Measurements from ENCODE around the gene RAB24.

RAB24 gene

GRCh38 chr5:177310757-177311391 is 7.4 kb upstream of the RAB24 start:
- intact Hi-C loops (cut with DNase I; ENCODE audit: low total_unique reads), result no loop called here
- H3K4me3 ChIP-seq, result peak overlapping the region; percentile 53 to 74
- no peak for TF ChIP-seq CTCF (IDR thresholded peaks at IDR 0.05)
- peaks cover 0 to 23% (median 20%) of the 10 kb centered on the region in 4 donors for H3K4me1 ChIP-seq
- H3K36me3 ChIP-seq, result peaks cover 0 to 23% (median 16%) of the 10 kb centered on the region in 3 donors
- no peaks in the 10 kb centered on the region for H3K9me3 ChIP-seq
- no peaks in the 10 kb centered on the region for H3K27me3 ChIP-seq
- peak in 1 of 2 donors; percentile 51 for DNase-seq
- H3K27ac ChIP-seq, result no peak overlapping the region

- Histone ChIP-seq H3K9me3 (no peaks in the 10 kb centered on the region), H3K27me3 (no peaks in the 10 kb centered on the region), H3K27ac (no peak overlapping the region), H3K36me3 (peaks cover 0 to 29% (median 21%) of the 10 kb centered on the region in 3 donors), H3K4me3 (no peak overlapping the region), H3K4me1 (peaks cover 0 to 27% (median 21%) of the 10 kb centered on the region in 4 donors)
- no peak for TF ChIP-seq CTCF (IDR thresholded peaks at IDR 0.05)
- DNase-seq, result peak in 1 of 2 donors; percentile 68
- intact Hi-C loops (cut with DNase I; ENCODE audit: low total_unique reads), result no loop called here
These were observed 6.8 kb upstream of the RAB24 start for GRCh38 chr5:177310332-177310731.

GRCh38 chr5:177309351-177310191 is 6.1 kb upstream of the RAB24 start:
- TF ChIP-seq CTCF (IDR thresholded peaks at IDR 0.05), result peak; percentile 62 to 75
- intact Hi-C loops (cut with DNase I; ENCODE audit: low total_unique reads), result loop anchor here (10.0 kb wide), 1 partner anchor 195 kb away; no protein-coding TSS in a partner anchor
- peak in 1 of 2 donors; percentile 76 for DNase-seq
- Histone ChIP-seq H3K27ac (no peak overlapping the region), H3K4me3 (no peak overlapping the region), H3K4me1 (peaks cover 0 to 35% (median 26%) of the 10 kb centered on the region in 4 donors), H3K27me3 (no peaks in the 10 kb centered on the region), H3K9me3 (no peaks in the 10 kb centered on the region), H3K36me3 (peaks cover 0 to 31% (median 22%) of the 10 kb centered on the region in 3 donors)

- Histone ChIP-seq H3K36me3 (peaks cover 0 to 31% (median 22%) of the 10 kb centered on the region in 3 donors), H3K9me3 (no peaks in the 10 kb centered on the region), H3K27me3 (no peaks in the 10 kb centered on the region), H3K4me1 (peaks cover 0 to 40% (median 31%) of the 10 kb centered on the region in 4 donors), H3K27ac (no peak overlapping the region), H3K4me3 (no peak overlapping the region)
- intact Hi-C loops (cut with DNase I; ENCODE audit: low total_unique reads), result loop anchor here (10.0 kb wide), 1 partner anchor 194 kb away; no protein-coding TSS in a partner anchor
- no peak for TF ChIP-seq CTCF (IDR thresholded peaks at IDR 0.05)
- no peak for DNase-seq
These were observed 5.2 kb upstream of the RAB24 start for GRCh38 chr5:177308740-177309139.

GRCh38 chr5:177307544-177308363 is 4.2 kb upstream of the RAB24 start:
- H3K9me3 ChIP-seq, result no peaks in the 10 kb centered on the region
- no peak overlapping the region for H3K4me3 ChIP-seq
- no peak overlapping the region for H3K27ac ChIP-seq
- intact Hi-C loops (cut with DNase I; ENCODE audit: low total_unique reads), result loop anchor here (10.0 kb wide), 1 partner anchor 193 kb away; no protein-coding TSS in a partner anchor
- H3K27me3 ChIP-seq, result no peaks in the 10 kb centered on the region
- DNase-seq, result peak in 1 of 2 donors; percentile 64
- H3K36me3 ChIP-seq, result peaks cover 0 to 31% (median 22%) of the 10 kb centered on the region in 3 donors
- TF ChIP-seq CTCF (IDR thresholded peaks at IDR 0.05), result no peak
- H3K4me1 ChIP-seq, result peaks cover 0 to 40% (median 31%) of the 10 kb centered on the region in 4 donors
